Colon (tissue), 2 donors: ENCODE data around the gene XG.
"Not testable (repeated sequence)": the region's sequence is repeated elsewhere in the genome, so short reads cannot be mapped to it uniquely, and the experiment has no call there.

Experiments
- FAIRE-seq: peaks from 2 replicates; lab custom pipeline; 2012; peaks lifted over from hg19 to GRCh38; lab: Jason Lieb, UNC
- donor health status: control.
- donor health status: control.

Gene XG, protein sequence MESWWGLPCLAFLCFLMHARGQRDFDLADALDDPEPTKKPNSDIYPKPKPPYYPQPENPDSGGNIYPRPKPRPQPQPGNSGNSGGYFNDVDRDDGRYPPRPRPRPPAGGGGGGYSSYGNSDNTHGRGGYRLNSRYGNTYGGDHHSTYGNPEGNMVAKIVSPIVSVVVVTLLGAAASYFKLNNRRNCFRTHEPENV

DNA sequence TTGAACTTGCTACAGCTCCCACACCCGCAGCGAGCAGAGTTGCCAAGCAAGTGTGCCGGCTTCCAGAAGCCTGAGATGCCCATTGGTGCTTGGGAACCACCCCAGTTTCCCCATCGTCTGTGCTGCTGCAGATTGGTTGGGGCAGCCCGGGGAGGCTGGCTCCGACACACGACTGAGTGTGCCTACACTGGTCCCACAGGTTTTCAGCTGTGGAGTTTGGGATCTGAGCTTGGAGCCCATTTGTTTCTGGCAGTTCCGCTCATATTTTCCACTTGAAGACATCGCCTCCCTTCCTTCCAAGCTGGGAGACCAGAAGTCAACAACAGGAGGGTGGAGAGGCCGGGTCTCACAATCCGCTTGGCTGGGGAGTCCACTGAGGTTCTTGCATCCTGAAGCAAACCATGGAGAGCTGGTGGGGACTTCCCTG is at the start of gene XG:
Gene XG (plus strand): TSS at position 167 of the 427 bp plus-strand sequence. CDS start 235 bp downstream, at position 402.
- FAIRE-seq: not testable (repeated sequence)

DNA sequence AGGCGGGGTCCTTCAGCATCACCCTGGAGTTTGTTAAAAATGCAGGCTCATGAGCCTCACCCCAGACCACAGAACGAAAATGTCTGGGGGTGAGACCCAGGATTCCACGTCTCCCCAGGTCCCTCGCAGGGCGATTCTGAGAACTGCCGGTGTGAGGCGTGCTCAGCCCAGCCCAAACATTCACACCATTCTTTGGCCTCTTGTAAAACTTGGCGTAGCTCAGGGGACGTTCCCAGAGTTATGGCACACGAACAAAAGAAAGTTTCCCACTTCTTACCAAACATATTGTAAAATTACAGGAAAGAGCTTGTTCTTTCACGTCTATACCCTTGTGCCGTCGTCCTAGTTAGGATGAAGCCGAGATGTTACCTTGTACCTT is 47.9 kb upstream of the XG start:
- no peak for FAIRE-seq

DNA sequence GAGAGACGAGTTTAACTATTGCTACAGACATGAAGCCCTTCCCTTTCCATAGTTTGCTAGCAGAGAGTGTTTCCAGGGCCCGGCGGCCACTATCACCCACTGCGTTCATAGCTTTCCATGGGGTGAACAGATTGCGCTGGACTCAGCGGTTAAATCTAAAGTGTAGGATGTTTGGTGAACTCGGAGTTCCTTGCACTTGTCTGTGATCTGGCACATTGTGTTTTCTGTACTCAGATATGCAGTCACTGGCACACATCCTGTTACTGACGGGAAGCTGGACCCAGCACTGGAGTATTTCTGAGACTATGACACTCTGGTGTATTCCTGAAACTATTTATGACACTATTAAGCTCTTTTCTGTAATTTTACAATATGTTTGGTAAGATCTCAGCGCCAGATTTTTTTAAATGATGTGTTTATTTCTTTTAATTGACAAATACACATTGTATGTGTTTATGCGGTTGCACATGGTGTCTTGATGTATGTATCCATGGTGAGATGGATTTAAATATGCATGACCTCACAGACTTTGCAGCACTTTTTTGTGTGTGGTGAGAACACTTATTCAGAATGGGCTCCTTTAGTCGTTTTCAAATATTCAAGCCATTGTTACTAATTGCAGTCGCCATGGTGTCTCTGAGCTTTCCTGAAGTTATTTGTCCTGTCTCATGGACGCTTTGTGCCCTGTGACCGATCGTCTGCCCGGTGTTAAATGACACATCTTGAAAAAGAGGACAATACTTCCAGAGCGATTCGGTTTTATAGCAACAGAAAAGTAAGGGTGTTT is 46.6 kb upstream of the XG start:
- FAIRE-seq: no peak

DNA sequence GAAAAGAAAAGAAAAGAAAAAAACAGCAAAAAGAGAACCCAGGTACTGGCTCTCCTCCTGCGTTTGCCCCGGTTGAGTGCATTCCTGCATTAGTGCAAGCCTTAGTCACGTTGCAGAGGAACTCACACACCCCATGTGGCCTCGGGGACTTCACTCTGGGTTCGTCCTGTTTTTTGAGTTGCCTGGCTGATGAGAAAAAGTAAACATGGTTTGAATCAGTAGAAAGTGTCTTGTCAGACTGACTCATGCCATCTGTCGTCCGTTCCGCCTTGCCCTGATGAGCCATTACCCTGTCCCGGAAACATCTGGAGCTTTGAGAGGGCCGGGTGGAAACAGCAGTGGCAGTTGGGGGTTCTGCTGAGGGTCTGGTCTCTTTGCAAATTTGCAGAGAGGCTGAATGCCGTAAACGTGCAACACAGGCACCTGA is 44.5 kb upstream of the XG start:
- no peak for FAIRE-seq

DNA sequence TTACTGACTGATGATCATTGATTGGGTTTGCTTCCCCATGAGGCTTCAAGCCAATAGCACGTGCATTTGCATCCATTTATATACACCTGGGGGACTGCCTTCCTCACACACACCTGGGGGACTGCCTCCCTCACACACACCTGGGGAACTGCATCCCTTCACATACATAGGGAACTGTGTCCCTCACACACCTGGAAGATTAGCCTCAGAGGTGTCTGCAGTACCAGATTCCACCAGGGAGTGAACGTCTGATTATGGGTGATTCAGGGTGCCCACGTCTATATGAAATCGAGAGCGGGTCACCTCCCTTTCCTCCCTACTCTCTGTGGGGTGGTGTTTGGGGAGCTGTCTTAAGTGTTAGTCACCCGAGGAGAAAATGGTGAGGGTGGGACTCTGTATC is 43.8 kb upstream of the XG start:
- no peak for FAIRE-seq

DNA sequence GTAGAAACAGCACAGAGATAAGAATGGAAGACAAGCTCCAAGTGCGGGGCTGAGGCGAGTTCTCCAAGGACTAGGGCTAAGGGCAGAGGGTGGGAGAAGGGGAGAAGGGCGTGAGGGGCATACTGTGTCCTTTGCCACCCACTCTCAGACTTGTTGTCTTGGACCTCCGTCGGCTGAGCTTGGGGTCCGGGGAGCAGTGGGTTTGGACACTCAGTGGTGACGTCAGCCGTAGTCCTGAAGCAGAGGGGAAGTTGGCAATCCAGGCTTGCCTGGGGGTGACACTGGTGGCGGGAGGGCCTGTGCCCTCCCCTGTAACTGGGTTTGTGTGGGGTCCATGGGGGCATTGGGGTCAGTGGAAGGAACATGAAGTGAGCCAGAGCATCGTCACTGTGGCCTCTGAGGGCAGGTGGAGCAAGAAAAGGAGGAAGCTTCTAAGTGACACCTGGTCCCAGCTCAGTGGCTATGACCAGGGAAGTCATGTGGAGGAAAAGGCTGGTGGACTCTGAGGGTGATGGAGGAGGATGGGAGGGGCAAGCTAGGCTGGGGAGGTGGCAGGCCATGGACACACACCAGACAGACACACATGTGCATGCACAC is 43.1 kb upstream of the XG start:
- no peak for FAIRE-seq

DNA sequence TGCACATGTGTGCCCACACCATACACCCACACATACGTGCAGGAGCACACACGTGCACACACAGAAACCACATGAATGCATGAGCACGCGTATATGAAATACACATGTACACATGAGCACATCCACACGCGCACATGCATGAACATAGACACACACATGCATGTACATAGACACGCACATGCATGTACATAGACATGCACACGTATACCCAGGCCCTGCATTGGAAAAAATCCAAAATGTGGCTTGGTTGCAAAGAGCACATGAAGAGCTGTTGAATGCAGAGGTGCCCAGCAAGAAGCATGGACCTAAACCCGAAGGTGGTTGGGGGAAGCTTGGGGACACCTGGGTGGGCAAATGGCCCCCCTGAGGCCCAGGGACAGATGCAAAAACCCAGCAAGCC is 42.3 kb upstream of the XG start:
- no peak for FAIRE-seq

DNA sequence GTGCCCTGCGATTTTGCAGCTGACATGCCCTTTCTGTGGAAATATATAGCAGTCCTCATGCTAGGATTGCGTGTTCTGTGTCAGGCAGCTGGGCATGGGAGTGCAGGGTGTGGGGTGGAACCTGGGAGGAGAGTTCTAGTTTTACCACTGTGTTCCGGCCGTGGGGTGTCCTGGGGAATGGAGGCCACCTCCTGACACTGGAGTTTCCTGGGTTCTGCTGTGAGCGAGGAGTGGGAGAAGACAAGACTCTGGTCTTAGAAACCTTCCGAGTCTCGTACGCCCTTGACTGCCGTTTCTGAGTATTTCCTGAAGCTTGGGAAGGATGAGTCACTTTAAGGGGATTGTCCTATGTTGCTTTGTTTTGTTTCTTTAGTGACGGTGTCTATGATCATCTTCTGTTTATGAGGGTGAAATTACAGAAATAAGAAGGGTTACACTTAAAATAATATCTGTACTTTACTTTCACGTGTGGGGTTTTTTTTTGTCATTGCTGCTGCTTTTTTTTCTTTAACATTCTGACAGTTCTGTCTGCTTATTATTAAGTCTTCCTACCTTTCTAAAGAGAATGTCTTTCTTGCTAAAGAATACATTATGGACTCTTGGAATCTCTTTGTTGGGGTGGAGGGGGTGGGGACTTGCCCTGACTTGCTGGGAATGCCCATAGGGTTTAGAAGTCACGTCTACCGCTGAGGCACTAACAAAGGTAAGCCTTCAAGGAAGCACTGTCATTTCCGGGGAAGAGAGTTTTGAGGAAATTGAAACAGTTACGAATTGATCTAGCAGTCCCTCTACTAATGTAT is 41.6 kb upstream of the XG start:
- no peak for FAIRE-seq

DNA sequence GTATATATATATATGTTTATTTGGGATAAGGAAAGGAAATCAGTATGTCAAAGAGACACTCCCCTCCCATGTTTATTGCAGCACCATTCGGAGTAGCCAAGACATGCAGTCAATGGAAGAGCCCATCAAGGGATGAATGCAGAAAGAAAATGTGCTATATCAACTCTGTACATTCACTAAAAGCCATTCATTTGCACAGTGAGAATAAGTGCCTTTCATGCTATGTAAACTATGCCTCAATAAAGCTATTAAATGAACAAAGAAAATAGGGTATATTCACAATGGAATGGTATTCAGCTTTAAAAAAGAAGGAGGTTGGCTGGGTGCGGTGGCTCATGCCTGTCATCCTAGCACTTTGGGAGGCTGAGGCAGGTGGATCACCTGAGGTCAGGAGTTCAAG is 40.4 kb upstream of the XG start:
- FAIRE-seq: no peak

DNA sequence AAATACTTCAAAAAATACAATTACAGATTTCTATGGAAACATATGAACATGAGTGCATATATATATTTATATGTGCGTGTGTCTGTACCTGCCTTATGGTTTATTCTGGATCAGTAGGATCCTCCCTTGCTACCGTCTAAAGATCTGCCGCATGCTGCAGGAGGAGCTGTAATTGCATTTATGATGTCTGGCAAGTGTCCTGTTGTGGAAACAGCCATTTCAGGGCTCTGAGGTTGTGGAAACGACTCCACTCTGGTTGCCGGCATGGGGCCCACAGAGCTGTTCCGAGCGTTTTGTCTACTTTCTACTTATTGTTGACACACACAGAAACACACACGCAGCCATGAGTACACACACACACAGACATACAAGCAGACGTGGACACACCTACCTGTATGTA is 39.4 kb upstream of the XG start:
- FAIRE-seq: no peak

DNA sequence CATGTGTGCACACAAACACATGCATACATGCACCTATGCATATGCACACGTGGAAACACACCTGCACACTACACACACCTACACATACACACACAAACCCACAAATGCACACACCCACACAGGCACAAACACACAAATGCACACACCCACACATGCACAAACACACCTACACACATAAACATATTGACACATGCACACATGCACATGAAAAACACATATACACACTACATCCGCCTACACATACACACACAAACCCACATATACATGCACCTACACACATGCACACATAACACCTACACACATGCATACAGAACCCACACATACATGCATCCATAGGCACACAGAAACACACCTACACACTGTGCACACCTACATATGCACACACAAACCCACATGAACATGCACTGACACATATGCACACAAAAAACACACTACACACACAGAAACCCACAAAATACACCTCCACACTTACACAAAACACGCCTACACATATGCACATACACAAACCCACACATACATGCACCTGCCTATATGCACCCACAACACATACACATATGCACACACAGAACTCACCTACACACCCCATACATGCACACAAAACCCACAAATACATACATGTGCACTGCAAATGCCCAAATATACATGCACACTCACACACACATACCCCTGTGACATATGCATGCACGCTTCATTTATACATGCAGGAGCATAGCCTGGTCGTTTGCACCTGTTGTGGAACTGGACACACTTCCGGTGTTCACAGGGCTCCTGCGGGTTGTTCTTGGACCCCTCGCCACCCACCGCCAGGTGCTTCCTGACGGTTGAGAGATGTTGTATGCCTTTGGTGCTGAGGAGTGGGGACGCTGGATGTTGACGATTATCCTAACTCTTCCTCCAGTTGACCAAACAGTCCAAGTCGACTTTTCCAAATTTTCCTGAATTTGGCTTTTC is 38.7 kb upstream of the XG start:
- FAIRE-seq: no peak

DNA sequence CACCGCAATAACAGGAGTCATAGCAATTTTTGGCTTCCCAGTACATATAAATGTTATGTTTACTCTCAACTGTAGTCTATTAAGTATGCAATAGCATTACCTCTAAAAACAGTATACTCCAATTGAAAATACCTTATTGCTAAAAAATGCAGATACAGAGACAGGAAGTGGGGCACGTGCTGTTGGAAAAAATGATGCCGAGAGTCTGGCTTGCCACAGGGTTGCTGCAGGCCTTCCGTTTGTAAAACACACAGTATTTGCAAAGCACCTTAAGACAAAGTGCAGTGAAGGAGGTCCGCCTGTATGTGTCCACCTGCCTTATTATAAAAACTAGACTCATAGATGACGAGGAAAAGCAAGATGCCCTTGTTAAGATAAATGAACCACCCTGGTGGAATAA is 37.3 kb upstream of the XG start:
- no peak for FAIRE-seq

DNA sequence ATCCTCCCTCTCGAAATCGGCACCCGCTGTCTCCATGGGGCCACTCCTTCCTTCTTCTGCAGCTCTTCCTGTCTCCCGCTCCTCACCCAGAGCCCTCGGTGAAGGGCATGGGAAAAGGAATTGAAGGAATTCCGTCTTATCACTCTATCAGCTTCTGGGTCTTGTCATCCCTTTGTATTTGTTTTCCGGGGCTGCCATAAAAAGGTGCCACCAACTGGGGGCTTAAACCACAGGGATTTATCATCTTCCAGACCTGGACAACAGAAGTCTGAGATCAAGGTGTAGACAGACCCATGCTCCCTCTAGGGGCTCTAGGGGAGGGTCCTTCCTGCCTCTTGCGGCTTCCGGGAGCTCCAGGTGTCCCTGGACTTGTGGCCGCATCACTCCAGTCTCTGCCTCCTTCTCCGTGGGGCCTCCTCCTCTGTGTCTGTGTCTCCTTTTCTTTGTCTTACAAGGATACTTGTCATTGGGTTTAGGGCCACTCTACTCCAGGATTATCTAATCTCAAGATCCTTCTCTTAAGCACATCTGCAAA is 36.7 kb upstream of the XG start:
- FAIRE-seq: no peak

DNA sequence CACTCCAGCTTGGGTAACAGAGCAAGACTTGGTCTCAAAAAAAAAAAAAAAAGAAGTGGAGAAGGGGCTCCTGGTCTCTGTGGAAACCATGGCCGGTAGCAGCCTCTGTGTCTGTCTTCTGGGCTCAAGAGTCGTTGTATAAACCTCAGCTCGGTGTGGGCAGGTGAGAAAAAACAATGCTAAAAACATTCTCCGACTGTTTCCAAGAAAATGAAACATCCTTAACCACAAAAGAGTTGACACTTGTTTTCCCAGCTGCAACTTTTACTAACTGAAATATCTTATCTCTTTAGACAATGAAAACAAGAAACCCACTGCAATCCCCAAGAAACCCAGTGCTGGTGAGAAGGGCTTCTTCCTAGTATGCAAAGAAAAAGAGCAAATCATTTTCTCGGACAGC is 34.5 kb upstream of the XG start:
- FAIRE-seq: no peak

DNA sequence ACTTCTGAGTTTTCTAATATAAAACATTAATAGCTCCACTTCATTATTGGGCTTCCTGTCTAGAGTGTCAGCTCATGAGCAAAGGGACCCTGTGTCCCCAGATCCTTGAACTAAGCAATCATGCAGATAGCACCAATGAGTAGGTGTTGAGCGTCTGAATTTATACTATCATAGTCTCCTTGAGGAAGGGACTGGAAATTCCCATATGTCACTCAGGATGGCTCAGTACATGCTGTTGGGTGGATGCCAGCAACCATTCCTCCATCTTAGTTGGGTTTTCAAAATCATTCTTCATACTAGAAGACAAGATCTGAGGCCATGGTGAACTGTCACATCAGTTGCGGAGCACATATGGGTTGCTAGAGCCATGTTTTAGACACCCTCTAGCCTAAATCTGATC is 33.0 kb upstream of the XG start:
- no peak for FAIRE-seq

DNA sequence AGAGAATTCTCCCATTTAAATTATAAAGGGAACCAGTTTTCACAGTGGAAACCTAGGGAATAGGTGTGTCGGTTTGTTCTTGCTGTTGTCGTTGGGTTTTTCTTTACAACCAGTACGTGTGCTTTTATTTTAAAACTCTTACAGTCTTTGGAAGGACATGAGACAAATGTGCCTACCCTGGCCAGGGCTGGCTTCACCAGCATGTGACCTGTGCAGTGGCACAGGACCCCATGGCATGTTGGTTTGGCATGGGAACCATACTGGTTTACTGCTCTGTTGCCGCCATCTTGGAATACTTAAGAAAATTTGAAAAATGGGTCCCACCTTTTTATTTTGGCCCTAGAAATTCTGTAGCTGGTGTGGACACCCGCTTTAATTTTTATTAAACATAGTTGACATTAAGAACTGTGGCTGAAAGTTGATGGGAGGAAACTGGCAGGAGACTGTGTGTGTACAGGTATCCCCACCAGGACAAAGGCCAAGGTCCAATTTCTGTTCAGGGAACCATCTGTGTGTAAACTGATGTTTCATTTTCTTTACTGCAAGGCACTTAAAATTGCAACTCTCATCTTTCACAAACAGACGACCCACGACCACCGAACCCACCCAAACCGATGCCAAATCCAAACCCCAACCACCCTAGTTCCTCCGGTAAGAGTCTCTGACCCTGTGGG is 31.9 kb upstream of the XG start:
- FAIRE-seq: no peak

DNA sequence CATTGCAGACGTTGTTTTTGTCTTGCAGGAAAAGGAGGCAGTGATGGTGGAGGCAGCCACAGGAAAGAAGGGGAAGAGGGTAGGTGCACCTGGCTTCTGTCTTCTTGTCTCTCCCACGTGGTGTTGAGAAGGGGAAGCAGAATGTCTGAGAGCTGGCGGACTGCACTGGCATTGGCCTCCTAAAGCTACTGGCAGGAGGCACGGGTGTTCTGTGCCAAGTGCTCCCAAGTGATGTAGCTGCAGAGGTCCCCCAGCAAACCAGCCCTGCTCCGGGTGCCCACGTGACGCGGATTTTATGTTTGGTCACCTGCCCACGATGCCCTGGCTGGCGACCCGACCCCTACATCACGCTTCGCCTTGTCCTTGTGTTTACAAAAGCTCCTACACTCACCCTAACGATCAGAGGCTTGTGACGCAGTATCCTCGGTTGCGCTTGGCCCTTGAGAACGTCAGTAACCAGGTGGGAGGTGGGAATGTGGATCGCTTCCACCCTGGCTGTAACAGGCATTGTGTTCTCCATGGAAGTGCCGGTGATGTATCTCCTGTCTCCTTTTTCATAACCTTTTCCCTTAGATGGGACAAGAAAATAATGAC is 28.5 kb upstream of the XG start:
- no peak for FAIRE-seq

DNA sequence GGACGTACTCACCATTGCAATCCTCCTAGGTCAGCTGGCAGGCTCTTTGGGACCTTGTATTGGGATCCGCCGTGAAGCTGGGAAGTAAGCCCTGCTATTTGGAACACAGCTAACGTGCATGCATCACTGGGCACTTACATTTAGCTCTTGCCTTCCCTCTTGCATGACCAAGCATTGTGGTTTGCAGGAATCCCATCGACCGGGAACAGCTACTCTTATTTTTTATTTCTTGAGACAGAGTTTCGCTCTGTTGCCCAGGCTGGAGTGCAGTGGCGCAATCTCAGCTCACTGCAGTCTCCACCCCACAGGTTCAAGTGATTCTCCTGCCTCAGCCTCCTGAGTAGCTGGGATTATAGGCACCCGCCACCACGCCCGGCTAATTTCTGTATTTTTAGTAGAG is 24.6 kb upstream of the XG start:
- FAIRE-seq: not testable (repeated sequence)

DNA sequence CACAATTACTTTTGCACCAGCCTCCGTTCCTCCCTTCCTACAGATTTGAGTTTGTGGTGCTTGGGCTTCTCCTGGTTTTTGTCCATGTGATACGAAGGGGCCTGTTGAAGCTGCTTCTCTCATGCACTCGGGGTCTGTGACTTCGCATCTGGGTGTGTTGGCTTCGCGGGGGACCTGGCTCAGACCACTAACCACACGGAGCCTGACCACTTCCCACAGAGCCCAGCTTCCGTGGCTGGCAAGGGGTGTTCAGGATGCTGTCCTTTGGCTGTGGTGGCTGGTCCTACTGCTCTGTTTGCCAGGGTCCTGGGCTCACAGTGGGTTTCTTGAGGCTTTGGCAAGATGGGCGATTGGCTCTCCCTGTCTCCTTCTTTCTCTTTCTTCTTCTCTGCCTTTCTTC is 19.8 kb upstream of the XG start:
- FAIRE-seq: no peak

DNA sequence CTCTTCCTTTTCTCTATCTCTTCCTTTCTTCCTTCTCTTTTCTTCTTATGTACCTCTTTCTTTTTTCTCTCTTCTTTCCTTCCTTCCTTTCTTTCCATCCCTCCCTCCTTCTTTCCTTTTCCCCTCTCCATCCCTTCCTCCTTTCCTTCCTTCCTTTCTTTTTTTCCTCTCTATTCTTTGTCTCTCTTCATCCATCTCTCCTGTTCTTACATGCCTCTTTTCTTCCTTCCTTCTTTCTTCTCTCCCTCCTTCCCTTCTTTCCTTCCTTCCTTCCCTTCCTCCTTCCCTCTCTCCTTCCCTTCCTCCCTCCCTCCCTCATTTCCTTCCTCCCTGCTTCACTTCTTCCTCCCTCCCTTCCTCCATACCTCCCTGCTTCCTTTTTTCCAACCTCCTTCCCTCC is 19.2 kb upstream of the XG start:
- no peak for FAIRE-seq
